ENCODE measurements around the gene TBL2.
"Not testable (repeated sequence)": the region's sequence is repeated elsewhere in the genome, so short reads cannot be mapped to it uniquely, and the experiment has no call there.

TBL2 gene

GRCh38 chr7:73567140-73567539, 11.2 kb downstream of the TBL2 start:
- Mint-ChIP-seq H3K9me3 (no peaks in the 10 kb centered on the region), H3K27me3 (ENCODE audit: low read depth, poor library complexity) (peaks cover 6% of the 10 kb centered on the region), H3K4me1 (peaks cover 7% of the 10 kb centered on the region), H3K4me3 (no peak overlapping the region), H3K36me3 (ENCODE audit: low read depth) (peaks cover 24% of the 10 kb centered on the region), H3K27ac (no peak overlapping the region)
- DNase-seq: no peak
- no peak for TF ChIP-seq CTCF (IDR thresholded peaks at IDR 0.05)

DNA sequence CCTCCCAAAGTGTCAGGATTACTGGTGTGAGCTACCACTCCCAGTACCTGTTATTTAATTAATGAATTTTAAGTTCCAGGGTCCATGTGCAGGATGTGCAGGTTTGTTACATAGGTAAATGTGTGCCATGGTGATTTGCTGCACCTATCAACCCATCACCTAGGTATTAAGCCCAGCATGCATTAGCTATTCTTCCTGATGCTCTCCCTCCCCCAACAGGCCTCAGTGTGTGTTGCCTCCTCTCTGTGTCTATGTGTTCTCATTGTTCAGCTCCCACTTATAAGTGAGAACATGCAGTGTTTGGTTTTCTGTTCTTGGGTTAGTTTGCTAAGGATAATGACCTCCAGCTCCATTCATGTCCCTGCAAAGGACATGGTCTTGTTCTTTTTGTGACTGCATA, 11.9 kb downstream of the TBL2 start:
- H3K27me3 Mint-ChIP-seq (ENCODE audit: low read depth, poor library complexity); H3K4me1 Mint-ChIP-seq; H3K27ac Mint-ChIP-seq; DNase-seq; H3K9me3 Mint-ChIP-seq; H3K4me3 Mint-ChIP-seq: not testable (repeated sequence)
- peaks cover 21% of the 10 kb centered on the region for H3K36me3 Mint-ChIP-seq (ENCODE audit: low read depth)

DNA sequence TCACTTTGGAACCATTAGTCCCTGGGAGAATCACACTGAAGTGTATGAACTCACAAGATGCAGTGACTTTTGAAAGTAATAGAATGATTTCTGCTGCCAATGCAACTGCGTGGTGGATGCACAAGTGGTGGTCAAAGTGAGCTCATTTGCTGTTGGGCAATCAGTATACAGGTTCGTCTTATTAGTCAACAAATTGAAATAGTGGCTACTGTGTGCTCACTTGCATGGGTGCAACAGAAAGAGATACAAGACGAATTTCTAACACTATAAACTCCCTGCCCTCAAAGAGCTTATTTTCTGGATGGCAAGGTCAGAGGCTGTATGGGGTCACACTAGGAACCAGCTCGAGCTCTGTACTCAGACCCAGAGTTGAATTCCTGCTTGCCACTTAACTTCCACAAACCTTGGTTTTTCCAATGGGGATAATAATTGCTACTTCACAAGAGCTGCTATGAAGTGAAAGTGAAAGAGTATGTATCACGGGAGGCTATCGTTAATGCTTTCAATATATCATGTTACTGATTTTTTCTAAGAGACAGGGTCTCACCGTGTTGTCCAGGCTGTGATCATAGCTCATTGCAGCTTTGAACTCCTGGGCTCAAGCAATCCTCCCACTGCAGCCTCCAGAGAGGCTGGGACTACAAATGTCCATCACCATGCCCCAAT, 12.6 kb downstream of the TBL2 start:
- Mint-ChIP-seq H3K4me3 (no peak overlapping the region), H3K27me3 (ENCODE audit: low read depth, poor library complexity) (peaks cover 9% of the 10 kb centered on the region), H3K4me1 (peaks cover 7% of the 10 kb centered on the region), H3K27ac (no peak overlapping the region), H3K9me3 (no peaks in the 10 kb centered on the region), H3K36me3 (ENCODE audit: low read depth) (peaks cover 17% of the 10 kb centered on the region)
- no peak for TF ChIP-seq CTCF (IDR thresholded peaks at IDR 0.05)
- no peak for DNase-seq

GRCh38 chr7:73560109-73560835, 18.1 kb downstream of the TBL2 start:
- Mint-ChIP-seq H3K27ac (no peak overlapping the region), H3K27me3 (ENCODE audit: low read depth, poor library complexity) (peaks cover 30% of the 10 kb centered on the region), H3K4me1 (peaks cover 31% of the 10 kb centered on the region), H3K36me3 (ENCODE audit: low read depth) (no peaks in the 10 kb centered on the region), H3K4me3 (no peak overlapping the region), H3K9me3 (no peaks in the 10 kb centered on the region)
- TF ChIP-seq CTCF (IDR thresholded peaks at IDR 0.05): no peak
- DNase-seq: no peak

DNA sequence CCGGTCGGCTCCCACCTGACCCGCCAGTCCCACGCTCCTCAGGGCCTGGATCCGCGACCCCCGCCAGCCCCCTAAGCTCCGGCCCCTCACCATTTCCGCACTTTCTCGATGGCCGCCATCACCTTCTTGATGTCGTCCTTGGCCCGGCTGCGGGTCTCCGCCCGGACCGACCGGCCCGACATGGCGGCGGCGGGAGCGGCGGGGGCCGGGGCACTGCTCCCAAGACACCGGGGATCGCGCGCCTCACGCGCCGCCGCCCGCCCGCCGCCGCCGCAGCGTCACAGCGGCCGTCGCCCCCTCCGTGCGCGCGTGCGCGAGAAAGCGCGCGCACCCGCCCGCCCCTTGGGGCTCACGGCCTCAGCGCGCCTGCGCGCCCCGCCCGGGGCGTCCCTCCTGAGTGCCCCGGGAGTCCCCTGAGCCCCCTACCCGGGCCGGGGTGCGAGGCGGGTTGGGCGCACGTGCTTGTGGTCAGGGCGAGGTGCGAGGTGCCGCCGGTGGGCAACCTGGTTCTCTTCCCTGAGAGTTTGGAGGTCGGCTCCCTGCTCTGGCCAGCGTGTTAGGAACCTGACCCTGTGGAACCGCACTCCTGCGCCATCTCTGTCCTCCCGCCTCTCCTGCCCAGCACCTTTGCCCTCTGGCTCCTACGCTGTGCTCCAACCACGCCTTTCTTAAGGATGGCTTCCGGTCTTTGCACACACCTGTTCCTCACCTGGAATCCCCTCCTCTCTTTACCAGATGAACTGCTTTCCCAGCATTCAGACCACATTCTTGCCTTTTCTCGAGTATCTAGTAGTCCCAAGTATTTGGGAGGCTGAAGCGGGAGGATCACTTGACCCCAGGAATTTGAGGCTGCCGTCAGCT, 20.8 kb downstream of the TBL2 start, which contains the start of gene BCL7B:
BCL7B (minus strand) TSS at position 294 of the 861 bp plus-strand sequence; CDS start at position 182, 112 bp downstream.
- Mint-ChIP-seq H3K4me3 (peak within 1 kb of the TSS; percentile 89), H3K36me3 (ENCODE audit: low read depth) (peaks cover 10% of the 10 kb centered on the region), H3K4me1 (peaks cover 26% of the 10 kb centered on the region), H3K9me3 (no peaks in the 10 kb centered on the region), H3K27ac (peak within 1 kb of the TSS; percentile 98), H3K27me3 (ENCODE audit: low read depth, poor library complexity) (peaks cover 29% of the 10 kb centered on the region)
- no peak for TF ChIP-seq CTCF (IDR thresholded peaks at IDR 0.05)
- peak; percentile 75 for DNase-seq

DNA sequence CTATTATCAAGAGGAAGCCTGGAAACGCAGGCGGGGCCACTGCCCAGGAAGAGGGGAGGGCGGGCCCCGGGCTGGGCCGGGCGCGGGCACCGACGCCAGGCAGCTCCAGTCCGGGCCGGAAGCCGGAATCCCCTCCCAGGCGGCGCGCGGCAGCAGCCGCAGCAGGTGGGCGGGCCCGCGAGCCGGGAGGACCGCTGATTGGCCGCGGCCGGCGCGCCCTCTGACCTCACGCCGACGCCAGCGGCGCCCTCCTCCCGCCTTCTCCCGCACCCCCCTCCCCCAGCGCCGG, 21.3 kb downstream of the TBL2 start:
- TF ChIP-seq CTCF (IDR thresholded peaks at IDR 0.05): no peak
- Mint-ChIP-seq H3K4me1 (peaks cover 26% of the 10 kb centered on the region), H3K36me3 (ENCODE audit: low read depth) (peaks cover 16% of the 10 kb centered on the region), H3K4me3 (peak overlapping the region; percentile 89), H3K27ac (peak overlapping the region; percentile 98), H3K9me3 (no peaks in the 10 kb centered on the region), H3K27me3 (ENCODE audit: low read depth, poor library complexity) (peaks cover 24% of the 10 kb centered on the region)
- peak; percentile 93 for DNase-seq

Measured in nephron progenitor cell (in vitro differentiated cells).